Neural progenitor cell (in vitro differentiated cells): ENCODE results near the gene CCL17.
"Not testable (repeated sequence)": the region's sequence is repeated elsewhere in the genome, so short reads cannot be mapped to it uniquely, and the experiment has no call there.

Experiments used
- CTCF ChIP-seq: fragments of 200-600 bp; sonication (generic); IDR thresholded peaks from 2 replicates; pipeline ENCODE4 v1.5.1; 2017; ENCODE audit warnings: antibody characterized with exemption, mild to moderate bottlenecking
- EZH2 ChIP-seq: fragments of 200-600 bp; sonication (generic); IDR thresholded peaks from 2 replicates; pipeline ENCODE4 v1.6.1; 2017; ENCODE audit warnings: antibody characterized with exemption, mild to moderate bottlenecking, moderate library complexity
- EZH2phosphoT487 ChIP-seq: fragments of 200-600 bp; sonication (generic); IDR thresholded peaks from 2 replicates; pipeline ENCODE4 v1.6.1; 2017; ENCODE audit warnings: antibody characterized with exemption

- TF ChIP-seq CTCF, EZH2phosphoT487, EZH2: not testable (repeated sequence)
Measured at GRCh38 chr16:57439947-57440346, 35.4 kb downstream of the CCL17 start.
